Osteocyte (in vitro differentiated cells): ENCODE measurements around the gene PSTPIP1. TPM values are rescaled to one million over a fixed set of nuclear protein-coding genes. Genes with fewer than 3 reads are reported as not detected.

ENCODE experiments used
- DNase-seq: peaks from one replicate; pipeline ENCODE4 v3.0.0; 2021; ENCODE audit warnings: mixed read lengths; ENCODE audit not compliant: unreplicated experiment; ENCODE audit errors: extremely low spot score
- H3K27ac Mint-ChIP-seq: one replicate; pipeline ENCODE4 v1.8.0; 2021; ENCODE audit warnings: mild to moderate bottlenecking, mixed read lengths; ENCODE audit not compliant: unreplicated experiment
- H3K27me3 Mint-ChIP-seq: one replicate; pipeline ENCODE4 v1.8.0; 2021; ENCODE audit warnings: mixed read lengths; ENCODE audit not compliant: unreplicated experiment
- H3K36me3 Mint-ChIP-seq: one replicate; pipeline ENCODE4 v1.8.0; 2021; ENCODE audit warnings: mixed read lengths; ENCODE audit not compliant: unreplicated experiment
- H3K4me1 Mint-ChIP-seq: one replicate; pipeline ENCODE4 v1.8.0; 2021; ENCODE audit warnings: mixed read lengths; ENCODE audit not compliant: unreplicated experiment
- H3K4me3 Mint-ChIP-seq: one replicate; pipeline ENCODE4 v1.8.0; 2021; ENCODE audit warnings: mild to moderate bottlenecking, moderate library complexity, mixed read lengths; ENCODE audit not compliant: unreplicated experiment
- H3K9me3 Mint-ChIP-seq: one replicate; pipeline ENCODE4 v1.8.0; 2021; ENCODE audit warnings: mixed read lengths; ENCODE audit not compliant: unreplicated experiment
- total RNA-seq: library from RNA; stranded (reverse); gene quantifications from 2 replicates; pipeline ENCODE4 v1.2.1, GENCODE V29; 2021
- TF ChIP-seq, protein P1 (sequence below): fragments of 200-600 bp; sonication (generic); IDR thresholded peaks from 2 replicates; pipeline ENCODE4 v1.5.0; 2021; ENCODE audit warnings: antibody characterized with exemption, mild to moderate bottlenecking, moderate library complexity

PSTPIP1 gene
- total RNA-seq, 1 donor from 2014 or later: not detected

DNA sequence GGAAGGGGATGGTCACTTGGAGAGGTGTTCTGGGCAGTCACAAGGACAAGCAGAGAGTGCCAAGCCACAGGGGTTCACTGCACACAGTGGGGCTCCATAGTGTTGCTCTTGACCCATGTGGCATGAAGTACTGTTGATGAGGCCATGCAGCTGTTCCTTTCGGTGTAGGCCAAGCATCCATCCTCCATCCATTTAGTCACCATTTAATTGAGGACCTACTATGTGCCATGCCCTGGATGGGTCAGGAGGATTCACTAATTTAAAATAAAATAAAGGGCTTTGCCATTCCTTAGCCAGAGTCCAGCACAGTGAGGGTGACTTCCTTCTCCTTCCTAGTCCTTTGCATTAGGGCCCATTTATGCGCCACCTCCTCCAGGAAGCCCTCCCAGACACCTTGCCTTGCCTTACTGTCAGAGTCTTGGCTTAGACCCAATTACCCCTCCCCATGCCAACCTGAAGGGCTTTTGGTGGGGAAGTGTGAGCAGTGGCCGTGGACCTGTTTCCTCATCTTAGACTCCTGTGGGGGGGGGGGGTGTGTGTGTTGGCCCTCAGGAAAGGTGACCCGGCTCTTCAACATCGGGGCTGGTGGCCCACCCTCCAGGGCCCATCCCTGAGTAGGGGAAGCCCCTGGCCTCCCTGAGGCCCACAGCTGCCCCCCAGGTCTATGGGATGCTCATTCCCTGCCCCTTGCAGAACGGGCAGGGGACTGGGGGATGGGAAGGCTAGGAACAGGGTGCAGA, 25.6 kb downstream of the PSTPIP1 start:
- Mint-ChIP-seq H3K36me3 (no peaks in the 10 kb centered on the region), H3K4me1 (peaks cover 23% of the 10 kb centered on the region)
- DNase-seq: no peak

DNA sequence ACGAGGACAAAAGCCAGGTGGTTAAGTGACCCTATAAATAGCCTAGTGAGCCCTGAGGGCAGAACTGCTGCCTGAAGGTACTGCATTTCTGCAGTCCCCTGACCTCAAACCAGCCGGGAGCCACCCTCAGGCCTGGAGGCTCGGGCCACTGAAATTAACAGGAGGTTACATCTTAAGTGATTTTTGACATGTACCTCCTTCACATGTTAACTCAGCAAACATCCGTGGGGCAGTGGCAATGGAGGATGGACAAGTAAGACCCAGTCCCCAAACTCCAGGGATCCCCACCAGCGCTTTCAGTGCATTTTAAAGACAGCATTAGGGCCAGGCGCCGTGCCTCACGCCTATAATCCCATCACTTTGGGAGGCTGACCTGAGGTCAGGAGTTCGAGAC, 26.2 kb downstream of the PSTPIP1 start:
- Mint-ChIP-seq H3K9me3 (no peaks in the 10 kb centered on the region), H3K27me3 (no peaks in the 10 kb centered on the region), H3K4me3 (no peak overlapping the region), H3K27ac (no peak overlapping the region), H3K4me1 (peaks cover 23% of the 10 kb centered on the region), H3K36me3 (no peaks in the 10 kb centered on the region)
- TF ChIP-seq, protein P1, sequence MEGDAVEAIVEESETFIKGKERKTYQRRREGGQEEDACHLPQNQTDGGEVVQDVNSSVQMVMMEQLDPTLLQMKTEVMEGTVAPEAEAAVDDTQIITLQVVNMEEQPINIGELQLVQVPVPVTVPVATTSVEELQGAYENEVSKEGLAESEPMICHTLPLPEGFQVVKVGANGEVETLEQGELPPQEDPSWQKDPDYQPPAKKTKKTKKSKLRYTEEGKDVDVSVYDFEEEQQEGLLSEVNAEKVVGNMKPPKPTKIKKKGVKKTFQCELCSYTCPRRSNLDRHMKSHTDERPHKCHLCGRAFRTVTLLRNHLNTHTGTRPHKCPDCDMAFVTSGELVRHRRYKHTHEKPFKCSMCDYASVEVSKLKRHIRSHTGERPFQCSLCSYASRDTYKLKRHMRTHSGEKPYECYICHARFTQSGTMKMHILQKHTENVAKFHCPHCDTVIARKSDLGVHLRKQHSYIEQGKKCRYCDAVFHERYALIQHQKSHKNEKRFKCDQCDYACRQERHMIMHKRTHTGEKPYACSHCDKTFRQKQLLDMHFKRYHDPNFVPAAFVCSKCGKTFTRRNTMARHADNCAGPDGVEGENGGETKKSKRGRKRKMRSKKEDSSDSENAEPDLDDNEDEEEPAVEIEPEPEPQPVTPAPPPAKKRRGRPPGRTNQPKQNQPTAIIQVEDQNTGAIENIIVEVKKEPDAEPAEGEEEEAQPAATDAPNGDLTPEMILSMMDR: no peak
- DNase-seq: no peak

More for the DNA sequence above, 25.6 kb downstream of the PSTPIP1 start:
- Mint-ChIP-seq H3K27me3 (no peaks in the 10 kb centered on the region), H3K4me3 (no peak overlapping the region), H3K27ac (no peak overlapping the region), H3K9me3 (no peaks in the 10 kb centered on the region)
- TF ChIP-seq, protein P1: no peak

DNA sequence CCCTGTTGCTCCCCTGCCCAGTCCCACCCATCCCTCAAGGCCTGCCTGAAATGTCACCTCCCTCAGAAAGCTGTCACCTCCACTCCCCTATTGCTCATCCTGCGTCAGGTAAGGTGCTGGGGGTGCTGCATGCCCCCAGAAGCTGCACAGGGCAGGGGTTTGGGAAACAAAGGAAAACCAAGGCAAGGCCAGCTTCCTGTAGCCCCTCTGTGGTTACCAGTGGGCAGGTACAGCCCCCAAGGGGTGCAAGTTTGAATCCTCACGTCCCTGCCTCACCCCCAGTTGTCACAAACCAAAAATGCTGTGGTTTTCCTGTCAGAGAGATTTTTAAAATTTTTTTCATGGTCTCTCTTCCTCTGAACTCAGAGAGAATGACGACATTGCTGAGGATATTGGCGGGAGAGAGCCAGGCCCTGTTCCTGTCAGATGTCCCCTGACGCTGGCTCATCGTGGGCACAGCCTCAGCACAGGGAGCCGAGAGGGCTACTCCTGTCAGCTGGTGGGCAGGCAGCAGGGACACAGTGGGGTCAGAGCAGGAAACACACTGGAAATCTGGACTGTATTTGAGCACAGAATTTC, 27.0 kb downstream of the PSTPIP1 start:
- Mint-ChIP-seq H3K36me3 (no peaks in the 10 kb centered on the region), H3K4me1 (peaks cover 23% of the 10 kb centered on the region), H3K4me3 (no peak overlapping the region), H3K9me3 (no peaks in the 10 kb centered on the region), H3K27ac (no peak overlapping the region), H3K27me3 (no peaks in the 10 kb centered on the region)
- DNase-seq: no peak
- TF ChIP-seq, protein P1: no peak

DNA sequence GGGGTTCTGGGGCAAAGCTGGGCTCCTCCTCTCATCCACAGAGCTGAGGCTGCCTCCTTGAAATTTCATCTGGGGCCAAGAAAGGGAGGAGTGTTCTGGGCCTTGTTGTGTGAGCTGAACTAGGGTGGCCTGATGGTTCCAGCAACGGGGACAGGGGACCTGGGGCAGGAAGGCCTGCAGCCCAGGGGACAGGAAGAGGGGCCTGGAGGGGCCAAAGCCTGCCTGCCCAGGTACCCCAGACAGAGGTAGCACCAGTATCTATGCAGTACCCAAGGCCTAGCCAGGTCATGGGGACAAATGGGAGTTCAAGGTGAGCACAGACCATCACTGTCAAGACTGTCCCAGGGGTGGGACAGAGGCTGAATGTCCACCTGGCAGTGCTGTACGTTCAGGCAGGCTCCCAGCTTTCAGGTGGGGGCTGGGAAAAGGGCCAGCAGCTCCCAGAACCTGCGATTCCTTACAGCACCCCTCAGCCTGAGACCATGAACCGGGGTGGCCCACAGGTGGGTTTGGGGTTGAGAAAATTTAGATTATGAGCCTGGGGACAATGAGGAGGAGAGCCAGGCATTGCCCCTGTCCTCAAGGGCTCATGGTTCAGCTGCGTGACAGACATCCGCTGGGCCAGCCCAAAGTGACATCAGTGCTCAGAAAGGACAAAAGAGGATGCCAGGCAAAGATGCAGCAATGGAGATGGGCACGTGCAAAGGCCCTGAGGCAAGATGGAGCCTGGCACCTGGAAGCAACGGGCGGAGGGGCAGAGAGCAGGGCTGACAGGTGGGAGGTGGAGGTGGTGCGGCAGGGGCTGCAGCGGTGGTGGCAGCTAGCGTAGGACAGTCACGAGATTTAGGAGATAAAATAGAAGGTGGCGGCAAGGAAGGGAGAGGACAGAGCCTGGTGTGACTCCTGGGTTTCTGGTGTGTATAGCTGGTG, 28.0 kb downstream of the PSTPIP1 start:
- no peak for DNase-seq
- no peaks in the 10 kb centered on the region for H3K36me3 Mint-ChIP-seq
- peaks cover 23% of the 10 kb centered on the region for H3K4me1 Mint-ChIP-seq
- H3K9me3 Mint-ChIP-seq: no peaks in the 10 kb centered on the region
- no peak overlapping the region for H3K27ac Mint-ChIP-seq
- H3K4me3 Mint-ChIP-seq: no peak overlapping the region
- no peaks in the 10 kb centered on the region for H3K27me3 Mint-ChIP-seq
- TF ChIP-seq, protein P1: no peak
